NT2/D1 (cell line): ENCODE results near the gene PRTG.

Experiments
- DNase-seq: peaks from one replicate; pipeline ENCODE4 v3.0.0-alpha.2; 2011; ENCODE audit warnings: low read depth, low spot score
- H3K27me3 ChIP-seq: 2 replicates; pipeline ENCODE4 v1.6.0; 2011; ENCODE audit warnings: mild to moderate bottlenecking; ENCODE audit not compliant: insufficient read length, insufficient read depth
- H3K36me3 ChIP-seq: 2 replicates; pipeline ENCODE4 v1.6.1; 2011; ENCODE audit warnings: mild to moderate bottlenecking, low read length, mixed read lengths; ENCODE audit not compliant: insufficient read depth, insufficient read length
- H3K4me1 ChIP-seq: 2 replicates; pipeline ENCODE4 v1.5.1; 2011; ENCODE audit not compliant: insufficient read depth, insufficient read length
- H3K4me3 ChIP-seq: 2 replicates; pipeline ENCODE4 v1.5.1; 2011; ENCODE audit warnings: low read depth; ENCODE audit not compliant: insufficient read length
- H3K9ac ChIP-seq: 2 replicates; pipeline ENCODE4 v1.6.0; 2011; ENCODE audit warnings: low read depth; ENCODE audit not compliant: insufficient read length
- H3K9me3 ChIP-seq: 2 replicates; pipeline ENCODE4 v1.5.1; 2011; ENCODE audit warnings: mild to moderate bottlenecking, low read length; ENCODE audit not compliant: insufficient read depth
- SUZ12 ChIP-seq: IDR thresholded peaks from 2 replicates; pipeline ENCODE4 v1.6.1; 2011; ENCODE audit not compliant: insufficient read length, insufficient read depth; ENCODE audit errors: extremely low read depth
- YY1 ChIP-seq: IDR thresholded peaks from 2 replicates; pipeline ENCODE4 v1.6.1; 2011; ENCODE audit not compliant: insufficient read length, insufficient read depth
- ZNF274 ChIP-seq: IDR thresholded peaks from 2 replicates; pipeline ENCODE4 v1.6.1; 2011; ENCODE audit warnings: mild to moderate bottlenecking, low read depth, low read length

PRTG gene

DNA sequence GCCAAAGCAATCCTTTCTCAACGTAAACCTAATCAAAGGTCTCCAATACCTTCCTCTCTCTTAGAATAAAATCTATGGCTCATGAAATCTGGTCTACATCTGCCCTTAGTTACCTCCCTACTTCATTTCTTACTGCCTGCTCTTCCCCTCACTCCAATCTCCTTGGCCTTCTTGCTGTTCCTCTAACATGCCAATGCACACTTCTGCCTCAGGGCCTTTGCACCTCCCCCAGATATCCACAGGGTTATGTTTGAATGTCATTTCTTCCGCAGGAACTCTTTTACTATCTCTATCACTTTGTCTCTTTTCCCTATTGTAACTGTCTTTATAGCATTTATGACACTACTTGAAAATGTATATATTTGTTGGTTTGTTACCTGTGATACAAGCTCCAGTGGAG is 110.5 kb downstream of the PRTG start:
- Histone ChIP-seq H3K27me3 (no peaks in the 10 kb centered on the region), H3K9me3 (no peaks in the 10 kb centered on the region), H3K4me3 (no peak overlapping the region), H3K36me3 (peaks cover 20% of the 10 kb centered on the region), H3K4me1 (no peaks in the 10 kb centered on the region), H3K9ac (no peak overlapping the region)
- no peak for DNase-seq
- TF ChIP-seq ZNF274 (no peak), YY1 (no peak), SUZ12 (no peak)

DNA sequence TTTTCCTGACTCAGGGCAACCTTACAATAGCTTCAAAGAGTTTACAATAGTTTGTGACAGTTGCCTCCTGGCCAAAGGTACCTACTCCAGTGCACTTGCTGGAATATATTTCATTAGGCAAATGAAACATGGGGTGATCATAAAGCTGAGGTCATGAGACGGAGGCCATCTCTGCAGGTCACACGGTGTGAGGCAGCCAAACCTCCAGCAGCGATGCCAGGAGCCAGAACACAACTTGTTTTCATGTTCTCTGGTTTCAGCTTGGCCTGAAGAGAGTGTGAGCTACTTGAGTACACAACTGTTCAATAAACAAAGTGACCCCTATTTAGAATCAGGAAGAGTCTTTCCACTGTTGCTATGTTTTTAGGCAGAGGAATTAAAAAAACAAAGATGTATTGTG is 112.1 kb downstream of the PRTG start:
- TF ChIP-seq YY1, result no peak
- no peak for TF ChIP-seq ZNF274
- no peak for TF ChIP-seq SUZ12
- no peaks in the 10 kb centered on the region for H3K27me3 ChIP-seq
- no peak overlapping the region for H3K9ac ChIP-seq
- peaks cover 13% of the 10 kb centered on the region for H3K36me3 ChIP-seq
- no peak for DNase-seq
- H3K9me3 ChIP-seq, result no peaks in the 10 kb centered on the region
- H3K4me1 ChIP-seq, result no peaks in the 10 kb centered on the region
- H3K4me3 ChIP-seq, result no peak overlapping the region

DNA sequence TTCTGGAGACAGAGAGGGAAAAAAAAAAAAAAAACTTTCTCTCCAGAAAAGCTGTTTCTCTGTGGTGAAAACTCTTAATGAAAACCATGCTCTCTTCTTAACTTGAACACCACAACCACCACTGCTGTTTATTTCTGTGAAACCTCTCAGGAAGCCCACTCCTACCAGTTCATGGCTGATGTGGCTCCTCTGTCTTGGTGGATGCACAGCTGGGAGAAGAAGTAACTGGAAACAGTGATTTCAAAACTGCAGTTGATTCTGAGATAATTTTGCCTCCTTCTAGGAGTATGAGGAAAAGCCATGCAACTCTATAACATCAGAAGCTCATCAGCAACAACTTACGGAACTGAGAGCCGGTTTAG is 114.6 kb downstream of the PRTG start:
- TF ChIP-seq YY1 (no peak), SUZ12 (no peak), ZNF274 (no peak)
- no peaks in the 10 kb centered on the region for H3K9me3 ChIP-seq
- H3K9ac ChIP-seq, result no peak overlapping the region
- H3K4me3 ChIP-seq, result no peak overlapping the region
- DNase-seq, result no peak
- H3K4me1 ChIP-seq, result no peaks in the 10 kb centered on the region
- H3K27me3 ChIP-seq, result no peaks in the 10 kb centered on the region
- peaks cover 19% of the 10 kb centered on the region for H3K36me3 ChIP-seq

DNA sequence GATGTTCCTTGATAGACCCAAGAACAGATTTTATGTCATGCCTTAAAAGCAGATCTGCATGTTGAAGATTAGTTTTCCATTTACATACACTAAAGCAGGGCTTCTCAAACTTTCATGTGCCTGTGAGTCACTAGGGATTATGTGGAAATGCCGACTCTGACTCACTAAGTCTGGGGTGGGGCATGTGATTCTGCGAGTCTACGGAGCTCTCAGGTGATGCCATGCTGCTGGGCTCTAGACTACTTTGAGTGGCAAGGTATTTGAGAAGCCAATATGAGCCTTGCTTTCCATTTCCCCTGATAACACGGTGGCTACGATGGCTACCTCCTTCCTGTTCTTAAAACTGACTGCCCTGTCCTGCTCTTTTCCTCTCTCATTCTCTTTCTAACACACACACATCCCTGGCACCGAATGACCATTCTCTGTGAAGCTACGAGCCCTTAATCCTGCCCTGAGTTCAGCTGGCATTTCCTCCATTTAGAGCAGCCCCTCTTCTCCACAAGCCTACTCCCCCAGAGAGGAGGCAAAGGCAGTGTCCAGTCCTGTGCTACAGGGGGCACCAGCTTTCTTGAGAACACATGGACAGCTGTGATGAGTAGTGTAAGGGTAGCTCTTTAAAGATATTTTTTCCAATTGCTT is 115.1 kb downstream of the PRTG start:
- DNase-seq, result no peak
- Histone ChIP-seq H3K4me3 (no peak overlapping the region), H3K9me3 (no peaks in the 10 kb centered on the region), H3K27me3 (no peaks in the 10 kb centered on the region), H3K9ac (no peak overlapping the region), H3K36me3 (peaks cover 20% of the 10 kb centered on the region), H3K4me1 (no peaks in the 10 kb centered on the region)
- no peak for TF ChIP-seq SUZ12

DNA sequence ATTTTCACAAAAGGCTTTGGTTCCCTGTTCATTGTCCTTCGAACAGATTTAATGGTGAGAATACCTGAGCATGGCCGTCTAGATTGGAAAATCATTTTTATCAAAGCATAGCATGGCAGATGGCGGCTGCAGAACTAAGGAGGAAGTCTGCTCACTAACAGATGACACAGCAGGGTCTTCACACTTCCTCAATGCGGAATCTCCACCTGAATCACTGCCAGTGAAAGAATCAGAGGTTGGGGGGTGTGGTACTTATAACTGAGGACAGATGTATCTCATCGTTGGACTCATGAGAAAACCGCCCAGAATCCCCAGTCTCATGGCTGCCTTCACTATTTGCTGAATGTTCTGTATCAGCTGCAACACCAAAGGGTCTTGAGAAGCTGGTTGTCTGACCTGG is 123.2 kb downstream of the PRTG start:
- Histone ChIP-seq H3K36me3 (peaks cover 22% of the 10 kb centered on the region), H3K4me1 (no peaks in the 10 kb centered on the region), H3K4me3 (no peak overlapping the region), H3K9me3 (no peaks in the 10 kb centered on the region), H3K27me3 (no peaks in the 10 kb centered on the region), H3K9ac (no peak overlapping the region)
- no peak for DNase-seq
- TF ChIP-seq YY1 (no peak), ZNF274 (no peak), SUZ12 (no peak)

DNA sequence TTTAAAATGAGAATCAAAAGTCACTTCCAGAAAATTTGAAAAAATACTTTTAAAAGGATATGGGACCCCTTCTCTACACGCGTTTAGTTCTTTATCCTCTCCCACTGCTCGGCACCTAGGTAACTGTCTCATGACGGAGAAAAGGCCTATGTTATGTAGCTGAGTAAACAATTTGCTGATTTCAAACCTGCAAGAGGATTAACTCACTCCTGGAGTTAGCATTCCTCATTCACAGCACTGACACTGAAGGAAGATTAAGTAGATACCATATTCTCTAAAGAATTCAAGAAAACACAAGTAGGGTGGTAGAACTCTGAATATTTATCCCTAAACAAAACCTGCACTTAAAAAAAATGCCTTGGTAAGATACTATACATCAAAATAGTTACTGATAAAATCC is 124.6 kb downstream of the PRTG start:
- Histone ChIP-seq H3K36me3 (peaks cover 15% of the 10 kb centered on the region), H3K9me3 (no peaks in the 10 kb centered on the region), H3K4me3 (no peak overlapping the region), H3K9ac (no peak overlapping the region), H3K27me3 (no peaks in the 10 kb centered on the region), H3K4me1 (no peaks in the 10 kb centered on the region)
- DNase-seq, result no peak
- TF ChIP-seq SUZ12 (no peak), YY1 (no peak), ZNF274 (no peak)

DNA sequence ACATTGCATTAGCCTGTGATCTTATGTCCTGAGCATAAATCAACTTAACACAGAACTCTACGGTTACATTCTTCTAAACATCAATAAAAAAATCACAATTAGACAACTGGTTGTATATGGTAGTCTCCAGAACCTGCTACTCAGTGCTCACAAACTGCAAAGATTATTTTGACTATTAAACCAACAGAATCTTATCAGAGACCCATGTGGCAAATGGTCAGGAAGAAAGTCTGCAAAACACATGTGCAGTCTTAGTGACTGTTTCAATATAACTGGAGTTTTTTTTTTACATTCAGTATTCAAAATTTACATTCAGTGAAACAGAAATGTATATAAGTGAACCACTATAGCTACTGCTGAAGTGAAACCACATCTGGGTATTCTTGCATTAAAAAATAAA is 127.5 kb downstream of the PRTG start:
- H3K9me3 ChIP-seq, result no peaks in the 10 kb centered on the region
- H3K4me3 ChIP-seq, result no peak overlapping the region
- DNase-seq, result no peak
- H3K9ac ChIP-seq, result no peak overlapping the region
- no peaks in the 10 kb centered on the region for H3K27me3 ChIP-seq
- no peak for TF ChIP-seq ZNF274
- H3K4me1 ChIP-seq, result no peaks in the 10 kb centered on the region
- H3K36me3 ChIP-seq, result peaks cover 14% of the 10 kb centered on the region

DNA sequence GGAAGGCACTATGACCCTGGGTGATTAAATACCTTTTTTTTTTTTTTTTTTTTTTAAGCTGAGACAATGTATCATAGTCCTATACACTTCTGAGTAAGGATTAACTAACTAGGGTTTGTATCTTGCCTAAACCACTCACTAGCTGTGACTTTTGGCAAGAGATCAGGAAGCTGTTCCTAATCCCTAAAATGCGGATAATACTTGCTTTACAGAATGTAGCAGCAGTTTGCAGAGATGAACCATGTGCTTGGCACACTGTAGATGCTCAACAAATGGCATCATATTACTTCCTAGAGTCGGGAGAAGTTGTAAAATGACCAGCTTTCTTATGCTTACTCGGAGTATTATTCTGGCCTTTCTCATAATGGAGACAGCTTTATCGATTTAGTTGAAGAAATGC is 129.2 kb downstream of the PRTG start:
- H3K9ac ChIP-seq, result no peak overlapping the region
- DNase-seq, result no peak
- H3K4me1 ChIP-seq, result no peaks in the 10 kb centered on the region
- no peak overlapping the region for H3K4me3 ChIP-seq
- peaks cover 6% of the 10 kb centered on the region for H3K36me3 ChIP-seq
- TF ChIP-seq ZNF274, result no peak
- no peaks in the 10 kb centered on the region for H3K27me3 ChIP-seq
- no peaks in the 10 kb centered on the region for H3K9me3 ChIP-seq
